Measurements from ENCODE around the gene CEP120.

CEP120 gene

GRCh38 chr5:123371575-123372179 is 51.5 kb downstream of the CEP120 start:
- Histone ChIP-seq H3K27me3 (ENCODE audit: control insufficient read depth, low read length) (no peaks in the 10 kb centered on the region), H3K9me3 (ENCODE audit: control insufficient read depth, insufficient read depth, low read length) (no peaks in the 10 kb centered on the region), H3K9me2 (replicated peaks; ENCODE audit: control insufficient read depth, low read length) (no peaks in the 10 kb centered on the region), H3K27ac (ENCODE audit: low read depth, low read length) (no peak overlapping the region), H3K4me3 (ENCODE audit: low read length) (no peak overlapping the region), H3K79me2 (ENCODE audit: control insufficient read depth, low read length) (no peaks in the 10 kb centered on the region), H3K4me1 (ENCODE audit: control insufficient read depth, low read length) (no peaks in the 10 kb centered on the region), H3K36me3 (ENCODE audit: control insufficient read depth, low read length) (peaks cover 65% of the 10 kb centered on the region), H4K20me1 (ENCODE audit: control insufficient read depth, insufficient read depth, low read depth, low read length) (no peaks in the 10 kb centered on the region), H3F3A (ENCODE audit: control insufficient read depth, insufficient read depth) (no peaks in the 10 kb centered on the region), H3K4me2 (ENCODE audit: low read length) (no peak overlapping the region)
- TF ChIP-seq CTCF (IDR thresholded peaks at IDR 0.05; ENCODE audit: low read depth, low read length, poor library complexity, severe bottlenecking): peak; percentile 67
- no peak for TF ChIP-seq EZH2phosphoT487 (IDR thresholded peaks at IDR 0.05; ENCODE audit: borderline replicate concordance, low read length)

GRCh38 chr5:123369371-123369968 is 53.7 kb downstream of the CEP120 start:
- H3K4me3 ChIP-seq (ENCODE audit: low read length): no peak overlapping the region
- no peaks in the 10 kb centered on the region for H3K79me2 ChIP-seq (ENCODE audit: control insufficient read depth, low read length)
- H3K9me2 ChIP-seq (replicated peaks; ENCODE audit: control insufficient read depth, low read length): no peaks in the 10 kb centered on the region
- no peaks in the 10 kb centered on the region for H3K27me3 ChIP-seq (ENCODE audit: control insufficient read depth, low read length)
- peaks cover 57% of the 10 kb centered on the region for H3K36me3 ChIP-seq (ENCODE audit: control insufficient read depth, low read length)
- H4K20me1 ChIP-seq (ENCODE audit: control insufficient read depth, insufficient read depth, low read depth, low read length): no peaks in the 10 kb centered on the region
- no peaks in the 10 kb centered on the region for H3K9me3 ChIP-seq (ENCODE audit: control insufficient read depth, insufficient read depth, low read length)
- H3F3A ChIP-seq (ENCODE audit: control insufficient read depth, insufficient read depth): no peaks in the 10 kb centered on the region
- H3K27ac ChIP-seq (ENCODE audit: low read depth, low read length): no peak overlapping the region
- no peak overlapping the region for H3K4me2 ChIP-seq (ENCODE audit: low read length)
- no peaks in the 10 kb centered on the region for H3K4me1 ChIP-seq (ENCODE audit: control insufficient read depth, low read length)
- no peak for TF ChIP-seq CTCF (IDR thresholded peaks at IDR 0.05; ENCODE audit: low read depth, low read length, poor library complexity, severe bottlenecking)

GRCh38 chr5:123367739-123368138 is 55.5 kb downstream of the CEP120 start:
- no peak overlapping the region for H3K4me3 ChIP-seq (ENCODE audit: low read length)
- H3F3A ChIP-seq (ENCODE audit: control insufficient read depth, insufficient read depth): no peaks in the 10 kb centered on the region
- no peaks in the 10 kb centered on the region for H3K4me1 ChIP-seq (ENCODE audit: control insufficient read depth, low read length)
- H4K20me1 ChIP-seq (ENCODE audit: control insufficient read depth, insufficient read depth, low read depth, low read length): no peaks in the 10 kb centered on the region
- H3K9me3 ChIP-seq (ENCODE audit: control insufficient read depth, insufficient read depth, low read length): no peaks in the 10 kb centered on the region
- H3K36me3 ChIP-seq (ENCODE audit: control insufficient read depth, low read length): peaks cover 52% of the 10 kb centered on the region
- TF ChIP-seq CTCF (IDR thresholded peaks at IDR 0.05; ENCODE audit: low read depth, low read length, poor library complexity, severe bottlenecking) (peak; percentile 48), EZH2phosphoT487 (IDR thresholded peaks at IDR 0.05; ENCODE audit: borderline replicate concordance, low read length) (no peak)
- H3K4me2 ChIP-seq (ENCODE audit: low read length): no peak overlapping the region
- no peak overlapping the region for H3K27ac ChIP-seq (ENCODE audit: low read depth, low read length)
- H3K27me3 ChIP-seq (ENCODE audit: control insufficient read depth, low read length): no peaks in the 10 kb centered on the region
- no peaks in the 10 kb centered on the region for H3K9me2 ChIP-seq (replicated peaks; ENCODE audit: control insufficient read depth, low read length)
- no peaks in the 10 kb centered on the region for H3K79me2 ChIP-seq (ENCODE audit: control insufficient read depth, low read length)

Measured in DOHH2 (cell line).